H9 (cell line): ENCODE results near the gene LSP1. TPM values are rescaled to one million over a fixed set of nuclear protein-coding genes. Genes with fewer than 3 reads are reported as not detected.

Source experiments
- DNase-seq: peaks from one replicate; pipeline ENCODE4 v3.0.0-alpha.2; 2017
- H2AFZ ChIP-seq: one replicate; pipeline ENCODE4 v1.6.1; 2013; ENCODE audit warnings: mild to moderate bottlenecking, low read length, control low read depth, moderate library complexity
- H2AK5ac ChIP-seq: 2 replicates; pipeline ENCODE4 v1.6.1; 2013; ENCODE audit warnings: low read length, control low read depth, mixed read lengths; ENCODE audit not compliant: insufficient read length
- H2BK120ac ChIP-seq: one replicate; pipeline ENCODE4 v1.6.1; 2013; ENCODE audit warnings: low read depth, mild to moderate bottlenecking, low read length, control low read depth, inconsistent platforms; ENCODE audit not compliant: poor library complexity, severe bottlenecking
- H2BK12ac ChIP-seq: 2 replicates; pipeline ENCODE4 v1.6.1; 2013; ENCODE audit warnings: low read length, control low read depth, mixed read lengths, low read depth; ENCODE audit not compliant: insufficient read length
- H2BK15ac ChIP-seq: 2 replicates; pipeline ENCODE4 v1.6.1; 2013; ENCODE audit warnings: low read depth, low read length, control low read depth
- H2BK20ac ChIP-seq: one replicate; pipeline ENCODE4 v1.6.1; 2013; ENCODE audit warnings: low read depth, mild to moderate bottlenecking, low read length, control low read depth, inconsistent platforms; ENCODE audit not compliant: poor library complexity, severe bottlenecking
- H2BK5ac ChIP-seq: 2 replicates; pipeline ENCODE4 v1.6.1; 2013; ENCODE audit warnings: low read length, control low read depth, mixed read lengths; ENCODE audit not compliant: insufficient read length
- H3K14ac ChIP-seq: 2 replicates; pipeline ENCODE4 v1.6.1; 2013; ENCODE audit warnings: low read length, control low read depth; ENCODE audit not compliant: insufficient read depth
- H3K18ac ChIP-seq: 2 replicates; pipeline ENCODE4 v1.6.1; 2013; ENCODE audit warnings: low read depth, mild to moderate bottlenecking, mixed read lengths, low read length, control low read depth; ENCODE audit not compliant: insufficient read length
- H3K23ac ChIP-seq: 2 replicates; pipeline ENCODE4 v1.6.1; 2013; ENCODE audit warnings: low read length, control low read depth, mixed read lengths, low read depth; ENCODE audit not compliant: insufficient read length
- H3K23me2 ChIP-seq: 2 replicates; pipeline ENCODE4 v1.6.1; 2013; ENCODE audit warnings: low read depth, mild to moderate bottlenecking, mixed read lengths, low read length, control low read depth; ENCODE audit not compliant: insufficient read length, poor library complexity, severe bottlenecking
- H3K27ac ChIP-seq: 2 replicates; pipeline ENCODE4 v1.5.1; 2013; ENCODE audit warnings: low read length, control low read depth, mixed read lengths, low read depth; ENCODE audit not compliant: insufficient read length
- H3K27me3 ChIP-seq: 2 replicates; pipeline ENCODE4 v1.6.1; 2013; ENCODE audit warnings: low read length, control low read depth, inconsistent platforms; ENCODE audit not compliant: insufficient read depth
- H3K4ac ChIP-seq: 2 replicates; pipeline ENCODE4 v1.6.1; 2013; ENCODE audit warnings: low read depth, mild to moderate bottlenecking, control low read depth, inconsistent platforms, low read length, moderate library complexity
- H3K4me1 ChIP-seq: 2 replicates; pipeline ENCODE4 v1.6.1; 2013; ENCODE audit warnings: low read length, control low read depth, inconsistent platforms; ENCODE audit not compliant: insufficient read depth
- H3K4me2 ChIP-seq: 2 replicates; pipeline ENCODE4 v1.6.1; 2013; ENCODE audit warnings: low read length, control low read depth, mixed read lengths; ENCODE audit not compliant: insufficient read length, insufficient read depth
- H3K56ac ChIP-seq: 2 replicates; pipeline ENCODE4 v1.6.1; 2013; ENCODE audit warnings: low read depth, mild to moderate bottlenecking, mixed read lengths, low read length, control low read depth; ENCODE audit not compliant: insufficient read length
- H3K79me1 ChIP-seq: 2 replicates; pipeline ENCODE4 v1.6.1; 2013; ENCODE audit warnings: low read depth, mild to moderate bottlenecking, moderate library complexity, low read length, control low read depth, inconsistent platforms; ENCODE audit not compliant: insufficient read depth, poor library complexity, severe bottlenecking
- H3K79me2 ChIP-seq: 2 replicates; pipeline ENCODE4 v1.6.1; 2013; ENCODE audit warnings: low read length, control low read depth, inconsistent platforms; ENCODE audit not compliant: insufficient read depth
- H3K9ac ChIP-seq: 2 replicates; pipeline ENCODE4 v1.6.1; 2013; ENCODE audit warnings: low read length, control low read depth, mixed read lengths; ENCODE audit not compliant: insufficient read length; ENCODE audit errors: extremely low read depth
- H3K9me3 ChIP-seq: one replicate; pipeline ENCODE4 v1.6.1; 2013; ENCODE audit warnings: low read depth, low read length, inconsistent platforms; ENCODE audit not compliant: control insufficient read depth
- H3T11ph ChIP-seq: one replicate; pipeline ENCODE4 v1.6.1; 2013; ENCODE audit warnings: mild to moderate bottlenecking, low read length, control low read depth, inconsistent platforms
- H4K20me1 ChIP-seq: one replicate; pipeline ENCODE4 v1.6.1; 2013; ENCODE audit not compliant: control insufficient read depth, insufficient read length, insufficient read depth
- H4K5ac ChIP-seq: 2 replicates; pipeline ENCODE4 v1.6.1; 2013; ENCODE audit warnings: low read depth, mild to moderate bottlenecking, mixed read lengths, low read length, control low read depth; ENCODE audit not compliant: insufficient read length
- H4K8ac ChIP-seq: replicated peaks from 2 replicates; pipeline ENCODE4 v1.6.1; 2013; ENCODE audit warnings: low read length, control low read depth, mixed read lengths, low read depth; ENCODE audit not compliant: insufficient read length
- H4K91ac ChIP-seq: 2 replicates; pipeline ENCODE4 v1.6.1; 2013; ENCODE audit warnings: low read depth, mild to moderate bottlenecking, moderate library complexity, mixed read lengths, low read length, control low read depth; ENCODE audit not compliant: insufficient read length
- H3K27ac Mint-ChIP-seq, 3 experiments: 2 replicates in 2 of 3; 3 replicates in 1 of 3; pipeline ENCODE4 v1.8.0; 2020 to 2021; ENCODE audit warnings: mixed read lengths in 3 of 3, mild to moderate bottlenecking in 1 of 3, moderate library complexity in 1 of 3
- H3K27me3 Mint-ChIP-seq: 2 replicates; pipeline ENCODE4 v1.8.0; 2021; ENCODE audit warnings: low read depth, mild to moderate bottlenecking, moderate library complexity, mixed read lengths
- H3K36me3 Mint-ChIP-seq, 3 experiments: 2 replicates in 2 of 3; 3 replicates in 1 of 3; pipeline ENCODE4 v1.8.0; 2020 to 2021; ENCODE audit warnings: low read depth in 3 of 3, mixed read lengths in 3 of 3; ENCODE audit not compliant: insufficient read depth in 1 of 3
- H3K4me1 Mint-ChIP-seq, 2 experiments: 2 replicates each; pipeline ENCODE4 v1.8.0; 2020; ENCODE audit warnings: mixed read lengths in 2 of 2
- H3K4me3 Mint-ChIP-seq, 2 experiments: 2 replicates in 1 of 2; 3 replicates in 1 of 2; pipeline ENCODE4 v1.8.0; 2020 to 2021; ENCODE audit warnings: mild to moderate bottlenecking in 2 of 2, mixed read lengths in 2 of 2, moderate library complexity in 1 of 2
- H3K9me3 Mint-ChIP-seq, 2 experiments: 2 replicates in 1 of 2; 3 replicates in 1 of 2; pipeline ENCODE4 v1.8.0; 2020; ENCODE audit warnings: mild to moderate bottlenecking in 2 of 2, mixed read lengths in 2 of 2, moderate library complexity in 1 of 2
- WGBS: extraction: QIAGEN DNeasy Blood & Tissue Kit; methylation state at CpG from one replicate; pipeline ENCODE4 v1.1.7; 2013; ENCODE audit warnings: missing lambda C conversion rate, low lambda C conversion rate, mixed read lengths; ENCODE audit not compliant: insufficient read length; ENCODE audit errors: extremely low coverage; 5-methylcytosine and 5-hydroxymethylcytosine counted together
- total RNA-seq: library from RNA; stranded (reverse); gene quantifications from 2 replicates; pipeline ENCODE4 v1.2.1, GENCODE V29; 2021
- TF ChIP-seq, protein P1 (sequence below): fragments of 200-600 bp; sonication (generic); conservative IDR thresholded peaks from 3 replicates; pipeline ENCODE4 v1.8.0; 2021; ENCODE audit warnings: antibody characterized with exemption, mild to moderate bottlenecking

Gene LSP1
- total RNA-seq, 1 experiment from 2014 or later: not detected

- no peak overlapping the region for H2AK5ac ChIP-seq
- H3K4ac ChIP-seq: no peak overlapping the region
- no CpG with 5 or more reads among the region's 24 CpGs for WGBS
- H2BK20ac ChIP-seq: no peak overlapping the region
- H3K9me3 ChIP-seq: no peaks in the 10 kb centered on the region
- no peaks in the 10 kb centered on the region for H3K79me1 ChIP-seq
- no peak overlapping the region for H2AFZ ChIP-seq
- no peak overlapping the region for H2BK5ac ChIP-seq
- H3K9ac ChIP-seq: no peak overlapping the region
- H3K4me1 ChIP-seq: no peaks in the 10 kb centered on the region
- H3K14ac ChIP-seq: no peak overlapping the region; the same call in 1 of the 2 replicates
- H3K9me3 Mint-ChIP-seq: no peaks in the 10 kb centered on the region
- H3K27me3 ChIP-seq: no peaks in the 10 kb centered on the region
- H2BK120ac ChIP-seq: no peak overlapping the region
- H4K5ac ChIP-seq: no peak overlapping the region
- H3K4me1 Mint-ChIP-seq: peaks cover 0 to 9% of the 10 kb centered on the region in 2 experiments; a peak in 2 of 4 replicates
- no peak overlapping the region for H3K4me3 Mint-ChIP-seq
- no peak overlapping the region for H3K27ac ChIP-seq
- H4K8ac ChIP-seq: no peak overlapping the region
- H3K27ac Mint-ChIP-seq: no peak overlapping the region
- TF ChIP-seq, protein P1, sequence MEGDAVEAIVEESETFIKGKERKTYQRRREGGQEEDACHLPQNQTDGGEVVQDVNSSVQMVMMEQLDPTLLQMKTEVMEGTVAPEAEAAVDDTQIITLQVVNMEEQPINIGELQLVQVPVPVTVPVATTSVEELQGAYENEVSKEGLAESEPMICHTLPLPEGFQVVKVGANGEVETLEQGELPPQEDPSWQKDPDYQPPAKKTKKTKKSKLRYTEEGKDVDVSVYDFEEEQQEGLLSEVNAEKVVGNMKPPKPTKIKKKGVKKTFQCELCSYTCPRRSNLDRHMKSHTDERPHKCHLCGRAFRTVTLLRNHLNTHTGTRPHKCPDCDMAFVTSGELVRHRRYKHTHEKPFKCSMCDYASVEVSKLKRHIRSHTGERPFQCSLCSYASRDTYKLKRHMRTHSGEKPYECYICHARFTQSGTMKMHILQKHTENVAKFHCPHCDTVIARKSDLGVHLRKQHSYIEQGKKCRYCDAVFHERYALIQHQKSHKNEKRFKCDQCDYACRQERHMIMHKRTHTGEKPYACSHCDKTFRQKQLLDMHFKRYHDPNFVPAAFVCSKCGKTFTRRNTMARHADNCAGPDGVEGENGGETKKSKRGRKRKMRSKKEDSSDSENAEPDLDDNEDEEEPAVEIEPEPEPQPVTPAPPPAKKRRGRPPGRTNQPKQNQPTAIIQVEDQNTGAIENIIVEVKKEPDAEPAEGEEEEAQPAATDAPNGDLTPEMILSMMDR: no peak
- H3K36me3 Mint-ChIP-seq: no peaks in the 10 kb centered on the region
- H3T11ph ChIP-seq: no peak overlapping the region
- H3K18ac ChIP-seq: no peak overlapping the region
- peaks cover 17% of the 10 kb centered on the region for H3K27me3 Mint-ChIP-seq
- no peak overlapping the region for H2BK12ac ChIP-seq
- peaks cover 3% of the 10 kb centered on the region for H3K23me2 ChIP-seq
- H3K56ac ChIP-seq: no peak overlapping the region
- no peak overlapping the region for H3K4me2 ChIP-seq
- no peak for DNase-seq
- H3K23ac ChIP-seq: no peak overlapping the region
- no peaks in the 10 kb centered on the region for H4K20me1 ChIP-seq
- no peak overlapping the region for H4K91ac ChIP-seq
- no peak overlapping the region; the same call in 1 of the 2 replicates for H2BK15ac ChIP-seq
- H3K79me2 ChIP-seq: no peaks in the 10 kb centered on the region
Observed at GRCh38 chr11:1934335-1935155, 81.7 kb downstream of the LSP1 start.
